Omental fat pad (tissue), 4 donors: ENCODE measurements around the gene MRTFA. TPM values are rescaled to one million over a fixed set of nuclear protein-coding genes. Genes with fewer than 3 reads are reported as not detected.

Experiments
- ATAC-seq: fragments of 150-250 bp; one replicate; pipeline ENCODE4 v1.9.1; 2016; ENCODE audit warnings: mild to moderate bottlenecking, moderate library complexity; ENCODE audit not compliant: low FRiP score
- DNase-seq: peaks from one replicate; pipeline ENCODE4 v3.0.0-alpha.2; 2019; ENCODE audit warnings: low spot score
- CTCF ChIP-seq, 3 donors: fragments of 450-650 bp; IDR thresholded peaks; one replicate each; pipeline ENCODE4 v1.5.1; 2016 to 2017; ENCODE audit warnings: antibody characterized with exemption in 3 of 3, mild to moderate bottlenecking in 3 of 3, moderate library complexity in 2 of 3
- total RNA-seq, 4 donors: library from RNA; depleted of rRNA; stranded (reverse); fragments of >200 nt; gene quantifications; one replicate each; pipeline ENCODE4 v1.1.0, GENCODE V29; 2016

The MRTFA gene
- 10 to 100 TPM; 36.0 to 76.3 (median 54.7) TPM for total RNA-seq

GRCh38 chr22:40636380-40637182 lies at the start of gene MRTFA:
TSS of gene MRTFA (minus strand) at chr22:40636719.
- ATAC-seq, result peak; percentile 97
- peak; percentile 99 for DNase-seq
- TF ChIP-seq CTCF (IDR thresholded peaks at IDR 0.05), result no peak

DNA sequence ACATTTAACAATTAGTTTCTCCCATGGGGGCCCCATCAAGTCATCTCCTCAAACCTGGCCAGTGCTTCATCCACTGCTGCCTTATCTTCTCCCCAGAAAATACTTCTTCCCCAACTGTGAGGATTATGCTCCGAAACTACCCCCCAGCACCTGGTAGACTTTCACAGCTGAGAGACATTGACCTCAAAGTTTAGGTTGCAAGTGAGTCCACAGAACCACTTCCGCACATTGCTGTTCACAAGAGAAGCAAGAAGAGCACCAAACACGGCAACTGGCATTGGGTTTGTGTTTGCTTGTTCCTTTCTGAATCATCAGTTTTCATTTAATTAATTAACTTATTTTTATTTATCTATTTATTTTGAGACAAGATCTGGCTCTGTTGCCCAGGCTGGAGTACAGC lies 48.9 kb upstream of the MRTFA start:
- no peak for TF ChIP-seq CTCF (IDR thresholded peaks at IDR 0.05)
- DNase-seq, result no peak
- no peak for ATAC-seq

DNA sequence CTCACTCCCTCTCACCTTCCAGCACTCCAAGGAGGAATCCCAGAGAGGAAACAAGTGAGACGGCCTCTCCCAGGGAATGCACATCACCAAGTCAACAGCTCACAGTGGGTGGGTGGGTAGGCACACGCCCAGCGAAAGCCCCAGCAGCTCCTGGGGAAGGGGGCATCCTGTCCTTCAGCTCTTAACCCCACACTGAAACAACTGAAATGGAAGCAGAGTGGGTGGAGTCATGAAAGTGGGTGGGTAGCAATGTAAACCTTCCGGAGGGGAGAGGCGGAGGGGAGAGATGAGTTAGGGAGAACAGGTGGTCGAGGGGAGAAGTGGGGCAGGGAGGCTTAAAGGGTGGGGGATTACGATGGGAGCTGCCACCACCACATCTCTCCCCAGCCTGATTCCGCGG lies 48.2 kb upstream of the MRTFA start:
- DNase-seq, result no peak
- ATAC-seq, result no peak
- TF ChIP-seq CTCF (IDR thresholded peaks at IDR 0.05), result no peak

DNA sequence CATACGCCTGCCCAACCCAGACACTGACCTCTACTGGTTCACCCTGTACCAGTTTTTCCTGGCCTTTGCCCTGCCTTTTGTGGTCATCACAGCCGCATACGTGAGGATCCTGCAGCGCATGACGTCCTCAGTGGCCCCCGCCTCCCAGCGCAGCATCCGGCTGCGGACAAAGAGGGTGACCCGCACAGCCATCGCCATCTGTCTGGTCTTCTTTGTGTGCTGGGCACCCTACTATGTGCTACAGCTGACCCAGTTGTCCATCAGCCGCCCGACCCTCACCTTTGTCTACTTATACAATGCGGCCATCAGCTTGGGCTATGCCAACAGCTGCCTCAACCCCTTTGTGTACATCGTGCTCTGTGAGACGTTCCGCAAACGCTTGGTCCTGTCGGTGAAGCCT lies 44.9 kb upstream of the MRTFA start:
- no peak for DNase-seq
- no peak for ATAC-seq
- TF ChIP-seq CTCF (IDR thresholded peaks at IDR 0.05), result no peak

GRCh38 chr22:40680819-40681183 lies 44.3 kb upstream of the MRTFA start:
- DNase-seq, result no peak
- no peak for ATAC-seq
- no peak for TF ChIP-seq CTCF (IDR thresholded peaks at IDR 0.05)

DNA sequence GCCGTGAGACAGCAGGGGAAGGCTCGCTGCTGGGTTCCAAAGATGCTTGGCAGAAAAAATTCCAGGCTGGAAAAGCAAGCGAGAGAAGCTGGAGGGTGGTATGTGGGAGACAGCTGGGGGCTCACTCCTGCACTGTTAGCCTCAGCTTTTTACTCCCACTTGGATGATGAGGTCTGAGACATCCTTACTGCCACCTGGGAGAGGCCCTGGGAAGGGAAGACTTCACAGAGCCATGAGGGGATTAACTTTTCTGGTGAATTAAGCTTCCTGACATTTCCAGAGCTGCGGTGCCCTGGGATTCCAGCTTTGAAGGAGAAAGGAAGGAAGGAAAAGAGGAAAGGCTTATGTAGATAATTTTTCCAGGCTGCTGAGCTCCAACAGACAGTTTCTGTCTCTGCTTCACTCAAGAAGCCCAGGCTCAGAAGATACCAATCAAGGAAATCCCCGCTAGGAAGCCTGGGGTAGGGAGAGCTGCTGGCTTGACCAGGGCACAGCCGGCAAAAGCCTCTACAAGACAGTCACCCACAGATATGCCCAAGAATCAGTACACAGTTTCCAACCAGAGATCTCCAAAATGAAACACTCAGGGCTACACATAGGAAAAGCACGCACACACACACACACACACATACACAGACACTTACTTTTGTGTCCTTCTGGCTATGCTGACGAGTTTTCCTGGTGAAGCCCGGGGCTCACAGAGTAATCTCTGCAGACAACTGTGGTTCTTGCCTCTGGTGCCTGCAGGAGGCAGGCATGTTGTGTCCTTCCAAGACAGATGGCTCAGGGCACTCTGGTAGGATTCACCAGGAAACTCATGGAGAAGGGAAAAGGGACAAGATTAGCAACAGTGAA lies 43.7 kb upstream of the MRTFA start:
- TF ChIP-seq CTCF (IDR thresholded peaks at IDR 0.05), result no peak
- no peak for DNase-seq
- ATAC-seq, result no peak
